ENCODE results near the gene ZNF670. TPM values are rescaled to one million over a fixed set of nuclear protein-coding genes. Genes with fewer than 3 reads are reported as not detected.

Gene ZNF670
- total RNA-seq, 4 donors from 2014 or later, result 2.1 to 4.3 (median 2.5) TPM

- H3K36me3 ChIP-seq, result no peaks in the 10 kb centered on the region
- H3K9me3 ChIP-seq, result peaks cover 25% of the 10 kb centered on the region
- no peak overlapping the region for H3K27ac ChIP-seq
- 95% methylated on average over 2 of the region's 2 CpGs for WGBS
- no peak for DNase-seq (ENCODE audit: low spot score in 2 of 2)
- no peaks in the 10 kb centered on the region for H3K4me1 ChIP-seq
- H3K4me3 ChIP-seq, result no peak overlapping the region
- H3K27me3 ChIP-seq, result no peaks in the 10 kb centered on the region
- TF ChIP-seq EP300 (IDR thresholded peaks at IDR 0.05), result no peak
- no peak for TF ChIP-seq CTCF (IDR thresholded peaks at IDR 0.05)
- no peak for TF ChIP-seq POLR2A (IDR thresholded peaks at IDR 0.05)
- TF ChIP-seq POLR2AphosphoS5 (IDR thresholded peaks at IDR 0.05), result no peak
Observed at GRCh38 chr1:247056071-247056470, 22.5 kb downstream of the ZNF670 start.

- peaks cover 25% of the 10 kb centered on the region for H3K9me3 ChIP-seq
- no peaks in the 10 kb centered on the region for H3K27me3 ChIP-seq
- no peak overlapping the region for H3K27ac ChIP-seq
- no peaks in the 10 kb centered on the region for H3K36me3 ChIP-seq
- DNase-seq (ENCODE audit: low spot score in 2 of 2), result no peak
- H3K4me1 ChIP-seq, result no peaks in the 10 kb centered on the region
- TF ChIP-seq POLR2AphosphoS5 (IDR thresholded peaks at IDR 0.05), result no peak
- TF ChIP-seq POLR2A (IDR thresholded peaks at IDR 0.05), result no peak
- no peak for TF ChIP-seq CTCF (IDR thresholded peaks at IDR 0.05)
- TF ChIP-seq EP300 (IDR thresholded peaks at IDR 0.05), result no peak
- H3K4me3 ChIP-seq, result no peak overlapping the region
- WGBS, result 69% methylated on average over 2 of the region's 2 CpGs
Observed at GRCh38 chr1:247054992-247055415, 23.6 kb downstream of the ZNF670 start.

GRCh38 chr1:247047702-247048101, 30.9 kb downstream of the ZNF670 start:
- Histone ChIP-seq H3K4me3 (no peak overlapping the region), H3K27ac (no peak overlapping the region), H3K9me3 (peaks cover 50% of the 10 kb centered on the region), H3K27me3 (no peaks in the 10 kb centered on the region), H3K36me3 (no peaks in the 10 kb centered on the region), H3K4me1 (no peaks in the 10 kb centered on the region)
- WGBS, result 100% methylated on average over 2 of the region's 2 CpGs
- TF ChIP-seq POLR2A (IDR thresholded peaks at IDR 0.05) (no peak), POLR2AphosphoS5 (IDR thresholded peaks at IDR 0.05) (no peak), EP300 (IDR thresholded peaks at IDR 0.05) (no peak), CTCF (IDR thresholded peaks at IDR 0.05) (no peak)
- DNase-seq (ENCODE audit: low spot score in 2 of 2), result no peak

GRCh38 chr1:247047260-247047659, 31.4 kb downstream of the ZNF670 start:
- Histone ChIP-seq H3K4me1 (no peaks in the 10 kb centered on the region), H3K36me3 (no peaks in the 10 kb centered on the region), H3K9me3 (peaks cover 47% of the 10 kb centered on the region), H3K27ac (no peak overlapping the region), H3K4me3 (no peak overlapping the region), H3K27me3 (no peaks in the 10 kb centered on the region)
- 89% methylated on average over 2 of the region's 2 CpGs for WGBS
- no peak for TF ChIP-seq POLR2AphosphoS5 (IDR thresholded peaks at IDR 0.05)
- TF ChIP-seq EP300 (IDR thresholded peaks at IDR 0.05), result no peak
- TF ChIP-seq CTCF (IDR thresholded peaks at IDR 0.05), result no peak
- TF ChIP-seq POLR2A (IDR thresholded peaks at IDR 0.05), result no peak
- no peak for DNase-seq (ENCODE audit: low spot score in 2 of 2)

- TF ChIP-seq EP300 (IDR thresholded peaks at IDR 0.05) (no peak), POLR2AphosphoS5 (IDR thresholded peaks at IDR 0.05) (no peak), CTCF (IDR thresholded peaks at IDR 0.05) (no peak), POLR2A (IDR thresholded peaks at IDR 0.05) (no peak)
- Histone ChIP-seq H3K4me3 (no peak overlapping the region), H3K27ac (no peak overlapping the region), H3K27me3 (no peaks in the 10 kb centered on the region), H3K9me3 (peaks cover 46% of the 10 kb centered on the region), H3K36me3 (peaks cover 6% of the 10 kb centered on the region), H3K4me1 (no peaks in the 10 kb centered on the region)
- no peak for DNase-seq (ENCODE audit: low spot score in 2 of 2)
- WGBS, result 93% methylated on average over 5 of the region's 5 CpGs
Observed at GRCh38 chr1:247043406-247043805, 35.2 kb downstream of the ZNF670 start.

All from suprapubic skin (tissue), 4 donors.